HG03097 (cell line): ENCODE data around the gene XRCC6.
"Not testable (repeated sequence)": the region's sequence is repeated elsewhere in the genome, so short reads cannot be mapped to it uniquely, and the experiment has no call there.

ENCODE experiments used
- ATAC-seq: cut with Tn5 transposase; IDR thresholded peaks from one replicate; pipeline ENCODE4 v1.9.1; 2021; ENCODE audit not compliant: unreplicated experiment, low FRiP score

Gene XRCC6

GRCh38 chr22:41621099-41621910, at the start of gene XRCC6:
TSS of gene XRCC6 (plus strand) at chr22:41621295. CDS start at chr22:41622005, 710 bp downstream.
- ATAC-seq = peak; percentile 65

- no peak for ATAC-seq
Observed at GRCh38 chr22:41571786-41572185, 49.3 kb upstream of the XRCC6 start.

GRCh38 chr22:41572305-41572704, 48.8 kb upstream of the XRCC6 start:
- ATAC-seq = not testable (repeated sequence)

DNA sequence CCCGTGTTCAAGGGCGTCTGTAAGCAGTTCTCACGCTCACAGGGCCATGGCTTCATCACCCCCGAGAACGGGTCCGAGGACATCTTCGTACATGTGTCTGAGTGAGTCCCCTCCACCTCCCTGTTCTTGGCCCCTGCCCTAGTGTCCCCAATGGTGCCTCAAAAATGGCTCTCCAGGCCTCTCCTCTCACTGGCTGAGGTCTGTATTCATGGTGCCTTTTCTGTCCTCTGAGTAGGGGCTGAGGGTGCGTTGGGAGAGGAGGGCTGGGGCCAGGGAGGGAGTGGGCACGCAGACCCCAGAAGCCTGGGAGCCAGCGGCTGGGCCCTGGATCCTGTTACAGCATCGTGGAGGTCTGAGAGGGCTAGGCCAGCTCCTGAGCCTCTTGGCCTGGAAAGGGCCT, 47.4 kb upstream of the XRCC6 start:
- ATAC-seq = no peak

GRCh38 chr22:41574847-41575381, 46.2 kb upstream of the XRCC6 start:
- ATAC-seq = no peak

DNA sequence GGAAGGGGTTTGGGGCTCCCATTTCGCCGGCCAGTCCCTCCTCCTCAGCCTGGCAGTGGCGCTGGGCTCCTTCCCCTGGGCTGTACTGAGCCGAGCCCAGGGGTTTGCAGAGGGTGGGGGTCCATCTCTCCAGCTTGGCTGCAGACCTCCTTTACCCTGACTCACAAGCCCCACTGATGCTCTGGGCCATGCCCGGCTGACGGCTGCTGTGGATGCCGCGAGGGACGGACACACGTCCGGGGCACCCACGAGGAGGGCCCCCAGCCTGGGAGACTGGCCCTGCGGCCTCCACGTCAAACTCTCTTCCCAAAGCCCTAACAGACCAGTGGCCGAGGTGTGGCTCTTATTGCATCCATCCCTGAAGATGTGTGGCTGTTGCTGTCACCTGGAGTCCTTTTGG, 45.6 kb upstream of the XRCC6 start:
- no peak for ATAC-seq

DNA sequence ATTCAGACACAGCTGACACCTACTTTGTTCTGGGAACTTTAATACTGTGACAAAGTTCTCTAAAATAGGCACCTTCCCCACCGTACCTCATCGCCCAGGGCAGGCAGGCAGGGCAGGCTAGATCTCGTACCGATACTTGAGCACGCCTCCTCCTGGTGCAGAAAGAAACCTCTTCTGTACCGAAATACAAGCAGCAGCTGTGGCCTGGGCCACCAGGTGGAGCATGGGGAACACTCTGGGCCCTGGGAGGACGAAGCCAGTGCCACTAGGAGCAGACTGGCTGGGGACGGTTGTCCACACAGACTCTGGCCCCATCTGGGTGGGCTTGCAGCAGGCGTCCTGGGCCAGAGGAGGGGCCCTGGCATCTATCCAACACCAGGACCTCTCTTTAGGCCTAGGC, 44.2 kb upstream of the XRCC6 start:
- ATAC-seq = no peak

DNA sequence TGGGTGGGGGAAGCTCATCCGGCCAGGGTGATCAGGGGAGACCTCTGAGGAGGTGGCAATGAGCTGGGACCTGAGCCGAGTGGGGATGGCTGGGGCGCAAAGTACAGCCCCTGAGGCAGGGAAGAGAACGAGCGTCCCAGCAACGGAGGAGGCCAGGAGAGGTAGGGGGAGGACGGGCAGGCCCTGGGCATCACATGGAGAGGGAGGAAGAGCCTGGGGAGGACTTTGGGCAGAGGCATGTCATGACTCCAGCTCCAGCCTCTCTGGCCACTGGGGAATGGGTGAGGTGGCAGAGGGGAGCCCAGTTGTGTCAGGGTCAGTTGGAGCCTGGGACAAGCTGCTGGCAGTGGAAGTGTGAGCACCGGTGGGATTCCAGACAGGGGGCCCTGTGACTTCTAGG, 43.0 kb upstream of the XRCC6 start:
- no peak for ATAC-seq

- ATAC-seq = no peak
Observed at GRCh38 chr22:41578818-41579217, 42.3 kb upstream of the XRCC6 start.

GRCh38 chr22:41579297-41579996, 41.6 kb upstream of the XRCC6 start:
- ATAC-seq = no peak

DNA sequence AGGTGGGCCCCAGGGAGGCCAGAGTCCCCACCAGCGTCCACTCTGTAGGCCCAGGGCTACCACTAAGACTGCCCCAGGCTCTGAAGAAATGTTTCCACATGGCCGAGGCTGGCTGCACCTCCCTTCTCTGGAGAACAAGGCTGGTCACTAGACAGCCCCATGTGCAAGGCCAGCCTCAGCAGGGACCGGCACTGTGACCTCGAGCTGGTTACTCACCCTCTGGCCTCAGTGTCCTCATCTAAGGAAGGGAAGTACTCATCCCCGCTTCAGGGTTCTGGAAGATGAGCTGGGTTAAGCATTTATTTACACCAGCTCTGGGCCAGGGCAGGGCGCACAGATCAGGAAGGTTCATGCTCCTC, 41.1 kb upstream of the XRCC6 start:
- ATAC-seq = no peak

- ATAC-seq = no peak
Observed at GRCh38 chr22:41582694-41583093, 38.4 kb upstream of the XRCC6 start.

DNA sequence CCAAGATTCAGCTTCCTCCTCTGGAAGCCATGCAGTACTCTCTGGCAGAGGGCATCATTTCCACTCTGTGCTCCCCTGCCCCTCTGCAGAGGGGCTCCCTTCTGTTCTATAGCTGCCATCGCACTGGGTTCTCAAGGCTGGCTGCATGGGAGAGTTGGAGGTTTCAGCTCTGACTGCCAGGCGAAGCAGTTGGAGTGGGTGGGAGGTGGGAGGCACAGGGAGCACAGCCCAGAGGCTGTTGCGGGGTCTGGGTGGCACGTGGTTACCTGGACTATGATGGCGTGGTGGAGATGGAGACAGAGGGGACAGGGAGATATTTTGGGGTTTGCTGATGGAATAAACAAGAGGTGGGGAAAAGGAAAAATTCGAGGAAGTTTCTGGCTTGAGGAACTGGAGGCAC, 36.2 kb upstream of the XRCC6 start:
- ATAC-seq = no peak

DNA sequence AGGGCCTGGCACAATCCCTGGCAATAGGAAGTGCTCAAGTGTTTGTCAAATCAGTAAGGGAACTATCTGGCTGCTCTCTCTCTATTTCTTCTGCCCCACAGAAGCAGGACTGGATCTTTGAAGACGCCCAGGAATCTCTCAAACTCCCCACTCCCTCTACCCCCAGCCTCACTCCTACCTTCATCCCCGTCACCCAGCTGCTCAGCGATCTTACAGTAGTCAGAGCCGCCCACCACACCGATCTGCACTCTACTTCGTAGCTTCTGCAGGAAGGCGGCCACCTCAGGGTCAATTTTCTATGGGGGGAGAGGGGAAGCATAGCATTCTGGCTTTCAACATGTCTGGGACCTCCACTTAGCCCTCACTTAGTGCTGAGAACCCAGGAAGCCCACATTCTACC, 35.2 kb upstream of the XRCC6 start:
- ATAC-seq = no peak

- ATAC-seq = no peak
Observed at GRCh38 chr22:41587347-41587723, 33.8 kb upstream of the XRCC6 start.

- ATAC-seq = peak; percentile 96
Observed at GRCh38 chr22:41589391-41590241, 31.5 kb upstream of the XRCC6 start, which contains the start of gene PMM1. TSS of gene PMM1 (minus strand) at chr22:41589840. CDS start at chr22:41589805, 35 bp downstream.

GRCh38 chr22:41593336-41593960, 27.6 kb upstream of the XRCC6 start:
- not testable (repeated sequence) for ATAC-seq

GRCh38 chr22:41595703-41596102, 25.4 kb upstream of the XRCC6 start:
- no peak for ATAC-seq

DNA sequence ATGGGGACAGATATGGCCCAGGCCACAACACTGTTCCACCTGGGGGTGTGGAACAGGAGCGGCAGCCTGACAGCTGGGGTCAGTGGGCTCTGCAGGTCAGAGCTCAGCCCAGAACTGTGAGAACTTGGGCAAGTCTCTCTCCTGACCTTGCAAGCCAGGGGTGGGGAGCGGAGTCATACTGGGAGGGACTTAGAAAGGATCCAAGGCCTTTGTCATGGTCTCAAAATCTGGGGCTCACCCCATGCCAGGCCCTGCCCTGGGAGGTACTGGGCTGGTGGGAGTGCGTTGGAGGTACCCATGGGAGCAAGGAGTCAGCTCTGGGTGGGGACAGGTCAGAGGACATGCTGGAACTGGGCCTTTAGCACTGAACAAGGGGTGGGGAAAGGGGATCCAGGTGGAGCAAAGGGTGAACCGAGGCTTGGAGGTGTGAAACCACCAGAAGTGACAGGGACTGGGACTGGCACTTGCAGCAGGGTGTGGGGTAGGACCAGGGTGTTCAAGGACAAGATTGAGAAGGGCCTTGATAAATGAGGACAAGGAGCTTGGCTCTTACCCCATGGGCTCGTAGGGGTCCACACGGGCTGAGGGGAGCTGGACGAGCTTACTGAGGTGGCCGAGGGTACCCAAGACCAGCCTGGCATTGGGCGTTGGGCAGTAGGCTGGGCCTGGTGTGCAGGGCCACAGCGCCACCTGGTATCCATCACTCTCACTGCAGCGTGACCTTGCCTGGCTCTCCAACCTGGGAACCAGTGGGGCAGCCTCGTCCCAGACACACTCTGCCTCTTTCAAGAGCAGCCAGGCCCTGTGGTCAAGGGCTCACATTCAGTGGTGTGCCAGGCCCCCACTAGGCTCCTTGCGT, 24.1 kb upstream of the XRCC6 start:
- no peak for ATAC-seq

GRCh38 chr22:41597635-41597953, 23.5 kb upstream of the XRCC6 start:
- ATAC-seq = no peak
